GM21423 (cell line): ENCODE measurements around the gene C1QTNF7.
A peak's percentile ranks its signal among the peaks of the same experiment; 100 is the strongest.

ENCODE experiments used
- ATAC-seq: cut with Tn5 transposase; IDR thresholded peaks from one replicate; pipeline ENCODE4 v1.9.1; 2021; ENCODE audit warnings: mild to moderate bottlenecking, moderate library complexity; ENCODE audit not compliant: unreplicated experiment

Gene C1QTNF7, protein sequence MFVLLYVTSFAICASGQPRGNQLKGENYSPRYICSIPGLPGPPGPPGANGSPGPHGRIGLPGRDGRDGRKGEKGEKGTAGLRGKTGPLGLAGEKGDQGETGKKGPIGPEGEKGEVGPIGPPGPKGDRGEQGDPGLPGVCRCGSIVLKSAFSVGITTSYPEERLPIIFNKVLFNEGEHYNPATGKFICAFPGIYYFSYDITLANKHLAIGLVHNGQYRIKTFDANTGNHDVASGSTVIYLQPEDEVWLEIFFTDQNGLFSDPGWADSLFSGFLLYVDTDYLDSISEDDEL

GRCh38 chr4:15427701-15428100, at the start of gene C1QTNF7:
TSS of gene C1QTNF7 (plus strand) at chr4:15428033. CDS start at chr4:15435744, 7,711 bp downstream.
- ATAC-seq = no peak

DNA sequence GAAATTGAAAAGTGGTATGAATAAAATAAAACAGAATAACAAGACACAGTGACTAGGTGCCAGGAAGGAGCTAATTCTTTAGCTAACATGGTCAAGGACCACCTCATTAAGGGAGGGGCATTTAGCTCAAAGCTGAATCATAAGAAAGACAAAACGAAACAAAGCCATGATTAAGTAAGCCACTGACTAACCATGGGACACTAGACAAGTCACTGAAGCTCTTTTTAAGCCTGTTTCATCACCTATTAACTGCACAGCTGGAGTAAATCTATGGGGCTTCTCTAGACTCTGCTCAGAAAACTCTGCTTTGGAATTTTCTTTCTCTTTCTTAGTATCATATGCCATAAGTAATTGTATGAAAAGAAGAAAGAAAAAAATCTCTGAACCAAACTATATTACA, 49.8 kb upstream of the C1QTNF7 start:
- no peak for ATAC-seq

DNA sequence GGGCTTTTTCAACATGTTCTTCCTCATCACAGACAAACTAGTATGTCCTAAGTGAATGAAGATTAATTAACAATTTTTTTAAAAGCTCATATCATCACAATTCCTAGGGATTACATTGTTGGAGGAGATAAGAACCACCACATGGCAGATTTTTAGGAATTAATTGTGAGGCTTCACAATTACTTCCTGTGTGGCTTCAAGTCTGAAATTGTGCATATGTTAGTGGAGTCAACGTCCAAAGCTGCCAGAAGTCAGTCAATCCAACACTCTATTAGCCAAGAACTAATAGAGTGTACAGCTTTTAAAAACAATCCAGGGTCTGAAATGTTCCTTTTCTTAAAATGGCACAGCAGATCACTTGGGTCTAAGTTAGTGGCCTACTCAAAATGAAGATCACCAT, 49.3 kb upstream of the C1QTNF7 start:
- ATAC-seq = no peak

DNA sequence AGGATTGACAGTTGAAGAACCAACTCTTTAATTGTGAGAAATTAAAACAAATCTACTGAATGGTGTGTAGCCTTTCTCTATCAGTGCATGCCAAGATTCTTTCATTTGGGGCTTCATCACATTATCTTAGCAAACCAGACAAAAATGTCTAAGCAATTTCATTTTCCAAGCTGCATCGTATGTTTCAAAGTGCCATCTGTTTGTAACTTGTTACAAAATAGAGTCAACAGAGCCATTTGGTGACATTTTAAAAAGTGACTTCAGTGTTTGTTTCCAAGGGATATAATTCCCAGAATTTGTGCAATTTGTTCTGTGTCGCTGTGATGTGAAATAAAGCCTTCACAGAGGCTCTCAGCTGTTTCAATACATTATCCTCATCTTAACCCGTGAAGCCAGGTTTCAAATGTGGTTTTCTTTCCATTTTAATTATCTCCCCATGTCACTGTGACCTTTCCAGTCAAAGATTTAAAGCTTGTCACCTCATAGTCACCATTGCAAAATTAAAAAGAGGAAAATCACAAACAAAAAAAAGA, 46.0 kb upstream of the C1QTNF7 start:
- no peak for ATAC-seq

DNA sequence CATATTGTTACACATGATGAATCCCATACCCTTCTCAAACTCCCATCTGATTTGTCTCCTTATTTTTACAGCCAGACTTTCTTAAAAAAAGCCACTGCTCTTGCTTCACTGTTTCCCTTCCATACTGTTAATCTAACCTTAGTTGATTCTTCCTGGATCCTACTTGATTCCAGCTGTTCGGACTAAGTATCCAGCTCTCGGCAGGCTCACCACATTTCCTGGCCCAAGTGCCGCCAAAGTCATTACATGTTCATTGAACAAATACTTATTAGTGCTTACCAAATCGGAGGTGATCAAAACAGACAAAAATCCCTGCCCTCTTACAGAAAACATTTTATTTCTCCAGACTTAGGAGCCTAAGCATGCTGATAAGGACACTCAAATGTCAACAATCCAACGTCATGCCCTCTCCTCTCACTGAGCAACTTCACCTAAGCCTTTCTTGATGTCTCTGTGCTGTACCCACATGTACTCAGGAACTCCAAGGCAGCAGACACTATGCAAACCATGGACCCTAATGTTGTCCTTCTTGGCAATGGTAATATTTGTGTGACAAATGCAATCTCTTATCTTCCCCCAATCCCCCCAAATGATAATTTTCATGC, 45.1 kb upstream of the C1QTNF7 start:
- ATAC-seq = no peak

GRCh38 chr4:15385515-15385914, 42.3 kb upstream of the C1QTNF7 start:
- no peak for ATAC-seq

- no peak for ATAC-seq
Measured at GRCh38 chr4:15385928-15386327, 41.9 kb upstream of the C1QTNF7 start.

GRCh38 chr4:15390494-15390893, 37.3 kb upstream of the C1QTNF7 start:
- ATAC-seq = no peak

DNA sequence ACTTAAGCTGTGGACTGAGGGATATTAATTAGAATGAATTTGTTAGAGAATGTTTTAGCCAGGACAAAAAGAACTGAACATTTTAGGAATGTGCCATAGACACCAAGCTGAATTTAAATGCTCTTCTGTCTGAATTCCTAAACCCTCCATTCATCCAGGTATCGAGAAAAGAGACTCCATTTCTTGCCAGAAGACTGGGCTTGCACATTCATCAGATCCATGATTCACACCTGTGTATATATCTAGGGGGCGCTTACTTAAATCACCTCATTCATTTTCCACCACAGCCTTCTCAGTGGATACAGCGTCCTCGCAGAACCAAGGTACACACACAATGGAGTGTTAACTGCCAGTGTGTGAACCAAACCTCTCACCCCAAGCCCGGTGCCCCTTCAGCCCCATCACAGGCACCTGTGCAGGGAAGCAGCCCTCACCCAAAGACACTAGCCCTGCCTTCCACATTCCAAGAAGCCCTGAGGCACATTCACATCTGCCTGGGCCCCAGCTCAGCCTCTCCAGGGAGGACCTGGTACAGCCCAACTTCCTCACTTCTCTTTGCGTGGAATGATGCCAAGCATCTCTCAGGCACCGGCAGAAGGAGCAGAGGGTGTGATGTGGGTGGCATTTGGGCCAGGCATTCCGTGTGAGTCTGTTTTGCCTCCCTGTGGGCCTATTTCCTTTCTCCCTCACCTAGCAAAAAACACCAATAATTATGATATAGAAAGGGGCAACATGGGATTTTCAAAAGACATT, 35.6 kb upstream of the C1QTNF7 start:
- ATAC-seq = no peak

GRCh38 chr4:15395311-15395710, 32.5 kb upstream of the C1QTNF7 start:
- no peak for ATAC-seq

GRCh38 chr4:15396157-15396800, 31.6 kb upstream of the C1QTNF7 start:
- peak; percentile 71 for ATAC-seq

- ATAC-seq = no peak
Measured at GRCh38 chr4:15398001-15398400, 29.8 kb upstream of the C1QTNF7 start.

- no peak for ATAC-seq
Measured at GRCh38 chr4:15398732-15399131, 29.1 kb upstream of the C1QTNF7 start.

DNA sequence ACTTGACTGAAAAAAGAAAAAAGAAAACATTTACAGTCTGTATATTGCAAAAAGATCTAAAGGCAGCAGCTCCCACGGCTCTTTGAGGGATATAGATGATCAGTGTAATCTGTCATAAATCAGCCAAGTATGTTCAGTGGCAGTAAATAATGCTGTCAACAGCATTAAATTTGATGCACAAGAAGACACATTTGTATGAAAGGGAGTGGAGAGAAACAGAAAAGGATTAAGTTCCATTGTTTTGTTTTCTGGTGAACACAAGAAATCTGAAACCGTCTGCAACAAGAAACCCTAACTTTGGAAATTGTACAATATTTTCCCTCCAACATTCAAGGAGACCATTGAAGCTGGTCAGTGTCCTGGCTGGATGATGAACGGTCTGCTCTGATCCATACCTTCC, 27.6 kb upstream of the C1QTNF7 start:
- ATAC-seq = no peak

DNA sequence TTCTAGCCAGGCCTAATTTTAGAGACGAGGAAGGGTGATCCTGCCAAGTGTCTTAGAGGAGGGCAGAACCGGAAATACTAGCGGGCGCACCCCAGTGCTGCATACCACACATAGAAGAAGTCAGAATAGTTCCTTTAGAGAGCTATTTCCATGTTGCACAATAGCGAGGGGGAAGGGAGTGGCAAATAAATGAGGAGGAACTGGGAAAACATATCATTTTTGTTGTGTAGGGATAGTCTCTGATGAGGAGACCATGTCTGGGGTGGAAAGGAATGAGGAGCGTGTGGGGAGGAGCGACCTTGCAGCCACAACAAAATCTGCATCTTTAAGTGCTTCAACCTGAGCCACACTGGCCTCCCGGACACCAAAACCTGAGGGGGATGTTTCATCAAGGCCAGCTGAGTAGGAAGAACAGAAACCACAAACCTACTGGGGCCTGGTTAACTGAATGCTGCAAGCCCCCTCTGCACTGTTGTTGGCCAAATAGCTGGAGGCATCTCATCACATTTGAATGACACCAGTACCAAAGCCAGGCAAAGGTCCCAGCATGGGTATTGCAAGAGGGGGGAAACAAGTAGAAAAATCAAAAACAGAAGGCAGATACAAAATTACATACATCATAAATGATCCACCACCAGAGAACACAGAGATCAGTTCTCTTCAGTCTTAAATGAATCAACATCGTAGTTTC, 26.7 kb upstream of the C1QTNF7 start:
- ATAC-seq = peak; percentile 57

DNA sequence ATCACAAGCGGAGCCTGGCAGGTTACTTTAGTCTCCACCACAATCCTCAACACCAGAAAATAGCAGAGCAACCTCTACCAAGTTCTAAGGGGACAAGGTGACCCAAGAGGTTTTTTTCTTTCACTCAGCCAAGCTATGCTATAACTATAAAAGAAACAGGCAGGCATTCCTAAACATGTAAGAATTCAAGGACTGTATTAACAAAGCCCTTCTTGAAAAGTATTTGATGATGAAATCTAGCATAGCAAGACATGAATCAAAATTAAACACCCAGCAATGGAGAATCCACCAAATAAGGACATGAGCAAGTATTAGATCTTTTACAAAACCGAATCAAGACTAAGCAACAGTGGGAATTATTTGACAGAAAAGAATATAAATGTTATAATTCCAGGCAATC, 25.7 kb upstream of the C1QTNF7 start:
- no peak for ATAC-seq

- no peak for ATAC-seq
Measured at GRCh38 chr4:15402974-15403373, 24.9 kb upstream of the C1QTNF7 start.

DNA sequence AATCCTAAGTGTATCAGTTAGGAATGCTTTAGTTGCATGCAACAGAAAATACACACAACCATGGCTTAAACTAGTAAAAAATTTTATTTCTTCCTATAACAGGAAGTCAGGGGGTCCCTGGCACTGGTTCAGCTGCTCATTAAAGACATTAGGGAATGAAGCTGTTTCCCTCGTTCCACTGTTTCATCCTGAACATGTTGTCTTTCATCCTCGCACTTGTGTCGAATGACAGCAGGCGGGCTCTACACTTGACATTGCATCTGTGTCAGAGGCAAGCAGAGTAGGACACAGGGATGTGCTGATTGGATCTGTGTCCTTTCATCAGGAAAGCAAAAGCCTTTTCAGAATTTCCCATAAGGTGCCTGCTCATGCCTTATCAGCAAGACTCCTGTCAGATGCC, 22.8 kb upstream of the C1QTNF7 start:
- ATAC-seq = no peak

GRCh38 chr4:15410750-15411149, 17.1 kb upstream of the C1QTNF7 start:
- ATAC-seq = no peak

DNA sequence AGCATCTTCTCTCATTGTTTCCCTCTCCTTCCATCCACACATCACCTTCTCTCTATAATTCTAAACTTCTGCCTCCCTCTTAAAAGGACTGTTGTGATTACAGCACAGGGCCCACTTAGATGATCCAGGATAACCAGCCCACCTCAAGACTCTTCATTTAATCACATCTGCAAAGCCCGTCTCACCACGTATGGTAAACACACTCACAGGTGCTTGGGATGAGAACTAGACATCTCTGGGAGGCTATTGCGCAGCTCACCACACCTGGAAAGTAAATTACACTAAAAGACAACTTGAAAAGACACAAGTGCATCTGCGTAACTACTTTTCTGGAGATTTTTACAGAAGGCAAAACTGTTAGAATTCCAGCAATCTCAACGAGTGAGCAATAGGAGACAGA, 15.4 kb upstream of the C1QTNF7 start:
- ATAC-seq = no peak
